GM23248 (cell line): ENCODE data around the gene ANTKMT.

Source experiments
- EZH2 ChIP-seq: fragments of 200-600 bp; sonication (generic); IDR thresholded peaks from 2 replicates; pipeline ENCODE4 v1.6.1; 2018; ENCODE audit warnings: antibody characterized with exemption, mild to moderate bottlenecking; ENCODE audit not compliant: insufficient read depth, poor library complexity, severe bottlenecking
- EZH2phosphoT487 ChIP-seq: fragments of 200-600 bp; sonication (generic); IDR thresholded peaks from 2 replicates; pipeline ENCODE4 v1.6.1; 2018; ENCODE audit warnings: antibody characterized with exemption, moderate library complexity, mild to moderate bottlenecking, low read depth; ENCODE audit not compliant: insufficient read depth

- no peak for TF ChIP-seq EZH2phosphoT487
- no peak for TF ChIP-seq EZH2
Observed at GRCh38 chr16:761625-762513, 40.9 kb downstream of the ANTKMT start.
